Neural cell (in vitro differentiated cells): ENCODE measurements around the gene GYS2. TPM values are rescaled to one million over a fixed set of nuclear protein-coding genes. Genes with fewer than 3 reads are reported as not detected.

Experiments used
- H2AFZ ChIP-seq: fragments of 200-600, 300-800 bp; sonication (generic), shearing (Covaris generic); 2 replicates; pipeline ENCODE4 v1.6.0; 2014; ENCODE audit warnings: low read depth, mild to moderate bottlenecking, antibody characterized with exemption, low read length, moderate library complexity
- H3F3A ChIP-seq: fragments of 200-600 bp; shearing (Covaris generic); 2 replicates; pipeline ENCODE4 v1.6.1; 2016; ENCODE audit warnings: mild to moderate bottlenecking, moderate library complexity, mixed read lengths, antibody characterized with exemption, low read length; ENCODE audit not compliant: insufficient read depth, poor library complexity, severe bottlenecking
- H3K27ac ChIP-seq: fragments of 200-600, 300-800 bp; sonication (generic), shearing (Covaris generic); 2 replicates; pipeline ENCODE4 v1.5.1; 2014; ENCODE audit warnings: mild to moderate bottlenecking, low read length, moderate library complexity
- H3K27me3 ChIP-seq: fragments of 300-800, 200-600 bp; sonication (generic), shearing (Covaris generic); 2 replicates; pipeline ENCODE4 v1.6.0; 2014; ENCODE audit warnings: mild to moderate bottlenecking, low read depth, low read length, moderate library complexity; ENCODE audit not compliant: insufficient read depth
- H3K36me3 ChIP-seq: fragments of 300-800, 200-600 bp; sonication (generic), shearing (Covaris generic); 2 replicates; pipeline ENCODE4 v1.5.1; 2014; ENCODE audit warnings: mild to moderate bottlenecking, antibody characterized with exemption, low read length, moderate library complexity; ENCODE audit not compliant: insufficient read depth
- H3K4me2 ChIP-seq: fragments of 300-800, 200-600 bp; sonication (generic), shearing (Covaris generic); 2 replicates; pipeline ENCODE4 v1.6.0; 2014; ENCODE audit warnings: mild to moderate bottlenecking, low read length
- H3K4me3 ChIP-seq: fragments of 300-800, 200-600 bp; sonication (generic), shearing (Covaris generic); 2 replicates; pipeline ENCODE4 v1.5.1; 2014; ENCODE audit warnings: mild to moderate bottlenecking, low read length, moderate library complexity
- H3K79me2 ChIP-seq: fragments of 200-600 bp; shearing (Covaris generic); replicated peaks from 2 replicates; pipeline ENCODE4 v1.6.0; 2014; ENCODE audit warnings: mild to moderate bottlenecking, low read length, moderate library complexity; ENCODE audit not compliant: insufficient read depth
- H3K9ac ChIP-seq: fragments of 300-800, 200-600 bp; sonication (generic), shearing (Covaris generic); 2 replicates; pipeline ENCODE4 v1.6.1; 2016; ENCODE audit warnings: mild to moderate bottlenecking, low read length, mixed read lengths
- H3K9me2 ChIP-seq: fragments of 200-600 bp; shearing (Covaris generic); 2 replicates; pipeline ENCODE4 v1.6.1; 2016; ENCODE audit warnings: mild to moderate bottlenecking, low read length, mixed read lengths; ENCODE audit not compliant: insufficient read depth
- H3K9me3 ChIP-seq: fragments of 200-600, 300-800 bp; sonication (generic), shearing (Covaris generic); 2 replicates; pipeline ENCODE4 v1.6.1; 2016; ENCODE audit warnings: mild to moderate bottlenecking, mixed run types, low read length, moderate library complexity, mixed read lengths
- H4K20me1 ChIP-seq: fragments of 200-600 bp; shearing (Covaris generic); 2 replicates; pipeline ENCODE4 v1.6.1; 2016; ENCODE audit warnings: mild to moderate bottlenecking, mixed run types; ENCODE audit not compliant: insufficient read depth
- EP300 ChIP-seq: fragments of 450-650 bp; conservative IDR thresholded peaks from 2 replicates; pipeline ENCODE4 v1.6.1; 2014; ENCODE audit warnings: antibody characterized with exemption, mild to moderate bottlenecking, moderate library complexity; ENCODE audit not compliant: poor library complexity, severe bottlenecking
- EZH2 ChIP-seq: fragments of 200-600, 300-800 bp; shearing (Covaris generic), sonication (generic); IDR thresholded peaks from 2 replicates; pipeline ENCODE4 v1.6.1; 2014; ENCODE audit warnings: antibody characterized with exemption, low read length, borderline replicate concordance, mild to moderate bottlenecking; ENCODE audit not compliant: insufficient read depth, poor library complexity, severe bottlenecking
- MXI1 ChIP-seq: fragments of 450-650 bp; conservative IDR thresholded peaks from 2 replicates; pipeline ENCODE4 v1.6.1; 2014; ENCODE audit warnings: antibody characterized with exemption, mild to moderate bottlenecking; ENCODE audit not compliant: poor library complexity, severe bottlenecking
- POLR2AphosphoS5 ChIP-seq: IDR thresholded peaks from 2 replicates; pipeline ENCODE4 v1.6.1; 2012
- RAD21 ChIP-seq: fragments of 450-650 bp; conservative IDR thresholded peaks from 2 replicates; pipeline ENCODE4 v1.6.1; 2014; ENCODE audit warnings: antibody characterized with exemption, mild to moderate bottlenecking, moderate library complexity
- SMC3 ChIP-seq: fragments of 450-650 bp; conservative IDR thresholded peaks from 2 replicates; pipeline ENCODE4 v1.6.1; 2014; ENCODE audit warnings: antibody characterized with exemption, mild to moderate bottlenecking, moderate library complexity; ENCODE audit not compliant: poor library complexity
- TAF1 ChIP-seq: IDR thresholded peaks from 2 replicates; pipeline ENCODE4 v1.6.1; 2012; ENCODE audit warnings: low read depth
- polyA plus RNA-seq: library from polyadenylated mRNA; depleted of rRNA; stranded (reverse); fragments of >200 nt; gene quantifications from 2 replicates; pipeline ENCODE4 v1.2.3, GENCODE V29; 2014
- TF ChIP-seq, protein P1 (sequence below): fragments of 450-650 bp; IDR thresholded peaks from 2 replicates; pipeline ENCODE4 v1.5.1; 2014; ENCODE audit warnings: antibody characterized with exemption, mild to moderate bottlenecking, moderate library complexity; ENCODE audit not compliant: poor library complexity, severe bottlenecking
- TF ChIP-seq, protein P2 (sequence below): IDR thresholded peaks from 2 replicates; pipeline ENCODE4 v1.6.1; 2012; ENCODE audit warnings: borderline replicate concordance

The GYS2 gene
- polyA plus RNA-seq, 1 donor from 2014 or later, result not detected

DNA sequence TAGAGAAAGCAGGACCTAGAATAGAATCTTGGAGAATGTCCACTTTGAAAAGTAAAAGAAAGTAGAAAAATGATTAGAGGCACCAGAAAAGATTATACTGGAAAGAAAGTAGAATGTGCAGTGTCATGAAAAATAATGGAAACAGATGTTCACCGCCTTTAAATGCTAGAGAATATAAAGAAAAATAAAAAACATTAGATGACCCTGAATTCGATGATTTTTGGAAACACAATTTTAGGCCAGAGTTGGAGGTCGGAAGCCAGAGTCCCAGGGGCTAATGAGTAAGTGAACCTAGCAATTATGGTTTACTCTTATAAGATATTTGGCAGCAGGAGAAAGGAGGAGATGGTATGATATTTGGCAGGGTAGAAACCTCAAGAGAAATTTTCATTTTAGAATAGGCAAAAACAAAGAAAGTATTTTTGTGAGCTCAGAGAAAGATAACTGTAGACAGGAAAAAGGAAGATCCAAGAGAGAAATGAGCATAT is 37.7 kb downstream of the GYS2 start:
- Histone ChIP-seq H3K9ac (no peak overlapping the region), H3K36me3 (no peaks in the 10 kb centered on the region), H3F3A (no peaks in the 10 kb centered on the region), H3K27ac (no peak overlapping the region), H3K4me2 (no peak overlapping the region), H3K9me3 (no peaks in the 10 kb centered on the region), H3K4me3 (no peak overlapping the region), H3K79me2 (no peaks in the 10 kb centered on the region), H3K27me3 (no peaks in the 10 kb centered on the region), H3K9me2 (no peaks in the 10 kb centered on the region), H4K20me1 (no peaks in the 10 kb centered on the region), H2AFZ (no peak overlapping the region)
- TF ChIP-seq, protein P1, sequence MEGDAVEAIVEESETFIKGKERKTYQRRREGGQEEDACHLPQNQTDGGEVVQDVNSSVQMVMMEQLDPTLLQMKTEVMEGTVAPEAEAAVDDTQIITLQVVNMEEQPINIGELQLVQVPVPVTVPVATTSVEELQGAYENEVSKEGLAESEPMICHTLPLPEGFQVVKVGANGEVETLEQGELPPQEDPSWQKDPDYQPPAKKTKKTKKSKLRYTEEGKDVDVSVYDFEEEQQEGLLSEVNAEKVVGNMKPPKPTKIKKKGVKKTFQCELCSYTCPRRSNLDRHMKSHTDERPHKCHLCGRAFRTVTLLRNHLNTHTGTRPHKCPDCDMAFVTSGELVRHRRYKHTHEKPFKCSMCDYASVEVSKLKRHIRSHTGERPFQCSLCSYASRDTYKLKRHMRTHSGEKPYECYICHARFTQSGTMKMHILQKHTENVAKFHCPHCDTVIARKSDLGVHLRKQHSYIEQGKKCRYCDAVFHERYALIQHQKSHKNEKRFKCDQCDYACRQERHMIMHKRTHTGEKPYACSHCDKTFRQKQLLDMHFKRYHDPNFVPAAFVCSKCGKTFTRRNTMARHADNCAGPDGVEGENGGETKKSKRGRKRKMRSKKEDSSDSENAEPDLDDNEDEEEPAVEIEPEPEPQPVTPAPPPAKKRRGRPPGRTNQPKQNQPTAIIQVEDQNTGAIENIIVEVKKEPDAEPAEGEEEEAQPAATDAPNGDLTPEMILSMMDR, result no peak
- TF ChIP-seq TAF1 (no peak), EZH2 (no peak), POLR2AphosphoS5 (no peak), MXI1 (no peak), EP300 (no peak), SMC3 (no peak), RAD21 (no peak)
- TF ChIP-seq, protein P2, sequence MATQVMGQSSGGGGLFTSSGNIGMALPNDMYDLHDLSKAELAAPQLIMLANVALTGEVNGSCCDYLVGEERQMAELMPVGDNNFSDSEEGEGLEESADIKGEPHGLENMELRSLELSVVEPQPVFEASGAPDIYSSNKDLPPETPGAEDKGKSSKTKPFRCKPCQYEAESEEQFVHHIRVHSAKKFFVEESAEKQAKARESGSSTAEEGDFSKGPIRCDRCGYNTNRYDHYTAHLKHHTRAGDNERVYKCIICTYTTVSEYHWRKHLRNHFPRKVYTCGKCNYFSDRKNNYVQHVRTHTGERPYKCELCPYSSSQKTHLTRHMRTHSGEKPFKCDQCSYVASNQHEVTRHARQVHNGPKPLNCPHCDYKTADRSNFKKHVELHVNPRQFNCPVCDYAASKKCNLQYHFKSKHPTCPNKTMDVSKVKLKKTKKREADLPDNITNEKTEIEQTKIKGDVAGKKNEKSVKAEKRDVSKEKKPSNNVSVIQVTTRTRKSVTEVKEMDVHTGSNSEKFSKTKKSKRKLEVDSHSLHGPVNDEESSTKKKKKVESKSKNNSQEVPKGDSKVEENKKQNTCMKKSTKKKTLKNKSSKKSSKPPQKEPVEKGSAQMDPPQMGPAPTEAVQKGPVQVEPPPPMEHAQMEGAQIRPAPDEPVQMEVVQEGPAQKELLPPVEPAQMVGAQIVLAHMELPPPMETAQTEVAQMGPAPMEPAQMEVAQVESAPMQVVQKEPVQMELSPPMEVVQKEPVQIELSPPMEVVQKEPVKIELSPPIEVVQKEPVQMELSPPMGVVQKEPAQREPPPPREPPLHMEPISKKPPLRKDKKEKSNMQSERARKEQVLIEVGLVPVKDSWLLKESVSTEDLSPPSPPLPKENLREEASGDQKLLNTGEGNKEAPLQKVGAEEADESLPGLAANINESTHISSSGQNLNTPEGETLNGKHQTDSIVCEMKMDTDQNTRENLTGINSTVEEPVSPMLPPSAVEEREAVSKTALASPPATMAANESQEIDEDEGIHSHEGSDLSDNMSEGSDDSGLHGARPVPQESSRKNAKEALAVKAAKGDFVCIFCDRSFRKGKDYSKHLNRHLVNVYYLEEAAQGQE, result no peak

DNA sequence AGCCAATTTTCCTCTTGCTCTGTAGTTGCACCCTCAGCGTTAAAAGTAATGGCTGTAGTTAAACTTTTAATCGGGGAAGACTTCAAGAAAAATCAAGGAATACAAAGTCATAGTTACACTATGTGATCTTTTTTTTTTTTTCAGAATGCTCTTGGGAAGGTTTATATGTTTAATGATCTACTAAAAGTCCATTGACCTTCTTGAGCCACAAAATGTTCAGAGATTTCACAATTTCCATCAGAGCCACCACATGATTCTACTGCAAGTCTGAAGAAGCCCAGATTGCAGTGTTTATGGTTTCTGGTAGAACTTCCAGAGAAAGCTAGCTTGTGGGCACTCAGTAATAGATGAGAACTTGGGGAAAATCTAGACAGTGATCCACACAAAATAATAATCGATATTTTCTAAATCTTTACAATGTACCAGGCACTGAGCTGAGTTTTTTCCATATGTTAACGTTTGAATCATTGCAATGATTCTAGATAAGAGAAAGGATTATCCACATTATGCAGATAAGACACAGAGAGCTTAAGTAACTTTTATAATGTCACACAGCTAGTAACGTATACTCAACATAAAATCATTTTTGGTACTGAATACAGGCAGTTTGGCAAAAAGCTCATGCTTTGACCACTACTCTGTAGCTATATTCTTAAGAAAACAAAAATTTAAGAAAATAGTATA is 38.3 kb downstream of the GYS2 start:
- H3K9me3 ChIP-seq, result no peaks in the 10 kb centered on the region
- H3K27me3 ChIP-seq, result no peaks in the 10 kb centered on the region
- H4K20me1 ChIP-seq, result no peaks in the 10 kb centered on the region
- H3K4me3 ChIP-seq, result no peak overlapping the region
- no peaks in the 10 kb centered on the region for H3K79me2 ChIP-seq
- no peaks in the 10 kb centered on the region for H3K9me2 ChIP-seq
- no peaks in the 10 kb centered on the region for H3F3A ChIP-seq
- no peaks in the 10 kb centered on the region for H3K36me3 ChIP-seq
- TF ChIP-seq POLR2AphosphoS5 (no peak), TAF1 (no peak), EZH2 (no peak), EP300 (no peak), MXI1 (no peak), SMC3 (no peak), RAD21 (no peak)
- TF ChIP-seq, protein P2, result no peak
- TF ChIP-seq, protein P1, result no peak
- no peak overlapping the region for H3K27ac ChIP-seq
- H2AFZ ChIP-seq, result no peak overlapping the region
- H3K9ac ChIP-seq, result no peak overlapping the region
- H3K4me2 ChIP-seq, result no peak overlapping the region
